Muscle layer of duodenum (tissue), 2 donors: ENCODE results near the gene KCNMA1.

ENCODE experiments used
- H3K27ac ChIP-seq: one replicate; pipeline ENCODE4 v1.7.0; 2013; ENCODE audit warnings: mild to moderate bottlenecking, low read length
- H3K27me3 ChIP-seq: one replicate; pipeline ENCODE4 v1.7.0; 2013; ENCODE audit warnings: low read depth, mild to moderate bottlenecking, control low read depth, low read length
- H3K36me3 ChIP-seq, 2 donors: one replicate each; pipeline ENCODE4 v1.7.0; 2013; ENCODE audit warnings: low read length in 2 of 2, control low read depth in 1 of 2, mild to moderate bottlenecking in 1 of 2; ENCODE audit not compliant: insufficient read depth in 2 of 2, control insufficient read depth in 1 of 2
- H3K4me1 ChIP-seq, 2 donors: one replicate each; pipeline ENCODE4 v1.7.0; 2013; ENCODE audit warnings: low read length in 2 of 2, mild to moderate bottlenecking in 2 of 2, control low read depth in 1 of 2, moderate library complexity in 1 of 2; ENCODE audit not compliant: insufficient read depth in 2 of 2, control insufficient read depth in 1 of 2
- H3K4me3 ChIP-seq, 2 donors: one replicate each; pipeline ENCODE4 v1.7.0; 2013; ENCODE audit warnings: low read length in 2 of 2, low read depth in 1 of 2, mild to moderate bottlenecking in 1 of 2
- H3K9me3 ChIP-seq, 2 donors: one replicate each; pipeline ENCODE4 v1.7.0; 2013; ENCODE audit warnings: low read length in 2 of 2, control low read depth in 1 of 2, mild to moderate bottlenecking in 1 of 2; ENCODE audit not compliant: control insufficient read depth in 1 of 2
- donor health status: healthy.

Gene KCNMA1

GRCh38 chr10:77188000-77188395 is 449.6 kb downstream of the KCNMA1 start:
- Histone ChIP-seq H3K9me3 (no peaks in the 10 kb centered on the region), H3K27ac (no peak overlapping the region), H3K36me3 (no peaks in the 10 kb centered on the region), H3K4me1 (peaks cover 0 to under 1% of the 10 kb centered on the region in 2 donors), H3K27me3 (no peaks in the 10 kb centered on the region), H3K4me3 (no peak overlapping the region)

GRCh38 chr10:77187376-77187999 is 450.1 kb downstream of the KCNMA1 start:
- H3K4me3 ChIP-seq = no peak overlapping the region
- H3K9me3 ChIP-seq = no peaks in the 10 kb centered on the region
- no peaks in the 10 kb centered on the region for H3K27me3 ChIP-seq
- no peak overlapping the region for H3K27ac ChIP-seq
- no peaks in the 10 kb centered on the region for H3K36me3 ChIP-seq
- H3K4me1 ChIP-seq = peaks cover 0 to 6% of the 10 kb centered on the region in 2 donors

DNA sequence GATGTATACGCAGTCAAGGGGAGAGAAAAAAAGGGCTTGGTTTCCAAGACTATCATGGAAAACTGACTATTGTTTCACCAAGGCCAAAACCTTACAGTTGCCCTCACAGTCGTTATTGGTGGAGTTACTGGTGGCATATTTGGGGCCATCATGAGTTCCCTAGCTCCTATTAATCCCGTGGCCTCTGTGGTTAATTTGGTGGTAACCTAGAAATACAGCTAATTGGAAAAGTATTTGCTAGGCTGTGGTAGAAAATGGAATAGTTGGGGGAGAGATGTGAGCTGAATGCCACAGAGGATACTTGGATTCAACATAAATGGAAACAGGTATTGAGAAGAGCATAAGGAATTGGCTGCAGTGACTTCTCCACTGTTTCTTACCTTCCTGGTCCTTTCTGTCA is 450.7 kb downstream of the KCNMA1 start:
- Histone ChIP-seq H3K36me3 (no peaks in the 10 kb centered on the region), H3K9me3 (no peaks in the 10 kb centered on the region), H3K4me3 (no peak overlapping the region), H3K27me3 (no peaks in the 10 kb centered on the region), H3K27ac (no peak overlapping the region), H3K4me1 (peaks cover 0 to 6% of the 10 kb centered on the region in 2 donors)

- no peak overlapping the region for H3K27ac ChIP-seq
- H3K9me3 ChIP-seq = no peaks in the 10 kb centered on the region
- H3K4me3 ChIP-seq = no peak overlapping the region
- no peaks in the 10 kb centered on the region for H3K36me3 ChIP-seq
- H3K4me1 ChIP-seq = peaks cover 0 to 6% of the 10 kb centered on the region in 2 donors
- H3K27me3 ChIP-seq = no peaks in the 10 kb centered on the region
Measured at GRCh38 chr10:77185696-77186095, 451.9 kb downstream of the KCNMA1 start.

DNA sequence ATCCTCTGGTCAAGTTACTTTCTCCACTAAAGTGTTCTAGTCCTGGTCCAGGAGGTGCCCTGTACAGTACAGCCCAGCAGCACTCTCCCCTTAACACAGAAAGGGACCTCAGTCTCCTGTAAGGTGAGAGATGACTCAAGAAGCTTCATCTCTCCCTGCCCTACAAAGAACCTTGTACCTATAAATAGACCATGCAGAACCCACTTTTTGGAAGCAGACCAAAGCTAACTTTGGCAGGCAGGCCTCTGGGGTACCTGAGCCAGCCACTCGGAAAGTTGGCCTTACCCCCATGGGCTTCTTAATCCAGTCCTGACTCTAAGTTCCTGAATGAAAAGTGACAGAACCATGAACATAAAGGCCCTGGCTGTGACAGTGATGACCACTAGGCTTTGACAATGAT is 454.8 kb downstream of the KCNMA1 start:
- Histone ChIP-seq H3K36me3 (no peaks in the 10 kb centered on the region), H3K4me1 (peaks cover 5 to 14% of the 10 kb centered on the region in 2 donors), H3K4me3 (no peak overlapping the region), H3K27me3 (no peaks in the 10 kb centered on the region), H3K27ac (no peak overlapping the region), H3K9me3 (no peaks in the 10 kb centered on the region)

DNA sequence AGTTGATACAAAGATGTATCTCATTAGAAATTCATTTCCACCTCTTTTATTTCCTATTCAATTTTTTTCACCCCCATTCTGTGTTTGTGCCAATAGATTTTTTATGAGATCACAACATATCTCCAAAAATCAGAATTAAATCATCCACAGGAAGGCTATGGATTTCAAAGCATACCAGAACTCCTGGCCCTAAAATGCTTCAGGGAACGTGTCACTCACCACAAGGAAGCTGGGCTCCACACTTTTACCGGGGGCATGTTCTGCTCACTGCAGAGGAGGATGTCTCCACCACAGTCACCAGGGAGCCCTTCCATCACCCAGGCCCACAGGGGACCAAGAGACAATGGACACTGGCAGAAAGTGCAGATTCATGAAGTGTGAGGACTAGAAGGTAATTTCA is 456.8 kb downstream of the KCNMA1 start:
- no peaks in the 10 kb centered on the region for H3K36me3 ChIP-seq
- no peaks in the 10 kb centered on the region for H3K9me3 ChIP-seq
- no peak overlapping the region for H3K4me3 ChIP-seq
- H3K27ac ChIP-seq = no peak overlapping the region
- no peaks in the 10 kb centered on the region for H3K27me3 ChIP-seq
- peaks cover 5 to 14% of the 10 kb centered on the region in 2 donors for H3K4me1 ChIP-seq

GRCh38 chr10:77180104-77180503 is 457.5 kb downstream of the KCNMA1 start:
- no peaks in the 10 kb centered on the region for H3K36me3 ChIP-seq
- H3K27ac ChIP-seq = no peak overlapping the region
- peaks cover 5 to 14% of the 10 kb centered on the region in 2 donors for H3K4me1 ChIP-seq

GRCh38 chr10:77179015-77179695 is 458.5 kb downstream of the KCNMA1 start:
- Histone ChIP-seq H3K9me3 (no peaks in the 10 kb centered on the region), H3K27me3 (no peaks in the 10 kb centered on the region), H3K36me3 (no peaks in the 10 kb centered on the region), H3K27ac (no peak overlapping the region), H3K4me3 (no peak overlapping the region), H3K4me1 (peaks cover 5 to 14% of the 10 kb centered on the region in 2 donors)

More at GRCh38 chr10:77180104-77180503, 457.5 kb downstream of the KCNMA1 start:
- Histone ChIP-seq H3K9me3 (no peaks in the 10 kb centered on the region), H3K4me3 (no peak overlapping the region), H3K27me3 (no peaks in the 10 kb centered on the region)

DNA sequence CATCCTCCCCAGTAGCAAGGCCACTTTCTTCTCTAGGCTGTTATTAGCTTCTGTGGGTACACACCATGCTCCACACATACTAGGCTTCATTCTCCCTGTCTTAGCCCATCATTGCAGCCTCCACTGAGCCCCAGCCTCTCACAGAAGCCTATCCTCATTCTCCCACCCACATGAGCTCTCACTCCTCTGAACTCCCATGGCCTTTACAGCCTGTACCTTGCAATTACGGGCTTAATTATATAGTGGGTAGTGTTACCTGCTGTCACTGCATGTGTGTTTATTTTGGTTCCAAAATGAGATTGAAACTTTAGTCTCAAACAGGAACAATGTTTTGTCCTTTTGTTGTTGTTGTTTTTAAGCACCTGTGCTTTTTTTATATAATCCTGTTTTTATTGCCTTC is 460.0 kb downstream of the KCNMA1 start:
- no peaks in the 10 kb centered on the region for H3K36me3 ChIP-seq
- no peaks in the 10 kb centered on the region for H3K27me3 ChIP-seq
- H3K4me1 ChIP-seq = peaks cover 5 to 9% of the 10 kb centered on the region in 2 donors
- H3K9me3 ChIP-seq = no peaks in the 10 kb centered on the region
- H3K4me3 ChIP-seq = no peak overlapping the region
- no peak overlapping the region for H3K27ac ChIP-seq

DNA sequence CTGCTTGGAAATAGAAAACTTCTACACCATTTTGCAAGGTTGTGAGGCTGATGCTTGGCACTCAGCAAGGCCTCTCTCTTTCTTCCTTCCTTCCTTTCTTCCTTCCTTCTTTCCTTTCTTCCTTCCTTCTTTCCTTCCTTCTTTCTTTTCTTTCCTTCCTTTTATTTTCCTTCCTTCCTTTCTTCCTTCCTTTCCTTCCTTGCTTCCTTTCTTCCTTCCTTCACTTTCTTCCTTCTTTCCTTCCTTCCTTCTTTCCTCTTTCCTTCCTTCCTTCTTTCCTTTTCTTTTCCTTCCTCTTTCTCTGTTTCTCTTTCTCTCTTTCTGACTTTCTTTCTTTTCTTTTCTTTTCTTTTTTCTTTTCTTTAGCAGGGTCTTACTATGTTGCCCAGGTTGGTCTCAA is 460.4 kb downstream of the KCNMA1 start:
- H3K27me3 ChIP-seq = no peaks in the 10 kb centered on the region
- H3K4me3 ChIP-seq = no peak overlapping the region
- H3K36me3 ChIP-seq = no peaks in the 10 kb centered on the region
- no peak overlapping the region for H3K27ac ChIP-seq
- H3K4me1 ChIP-seq = peaks cover 5 to 7% of the 10 kb centered on the region in 2 donors
- H3K9me3 ChIP-seq = no peaks in the 10 kb centered on the region

- H3K4me3 ChIP-seq = no peak overlapping the region
- H3K9me3 ChIP-seq = no peaks in the 10 kb centered on the region
- no peak overlapping the region for H3K27ac ChIP-seq
- no peaks in the 10 kb centered on the region for H3K27me3 ChIP-seq
- no peaks in the 10 kb centered on the region for H3K36me3 ChIP-seq
- H3K4me1 ChIP-seq = peaks cover 5 to 7% of the 10 kb centered on the region in 2 donors
Measured at GRCh38 chr10:77176232-77176631, 461.4 kb downstream of the KCNMA1 start.
